ENCODE measurements around the gene ZEB2. TPM values are rescaled to one million over a fixed set of nuclear protein-coding genes. Genes with fewer than 3 reads are reported as not detected.

Gene ZEB2
- total and polyA plus RNA-seq, 2 of the 8 experiments (the other 6 are each of a cell fraction or from before 2014, with no cell fraction given): 0.38 TPM; not detected in 1

- no peak for TF ChIP-seq RAD21 (IDR thresholded peaks at IDR 0.05 in 1 of 2, conservative IDR thresholded peaks at IDR 0.05 in 1 of 2; ENCODE audit: low read depth in 2 of 2, low read length in 2 of 2)
- no peak for TF ChIP-seq KDM4A (IDR thresholded peaks at IDR 0.05; ENCODE audit: low read depth, low read length, severe bottlenecking)
- TF ChIP-seq EGR1 (IDR thresholded peaks at IDR 0.05; ENCODE audit: borderline replicate concordance, low read depth, low read length): no peak
- no peak for TF ChIP-seq BACH1 (IDR thresholded peaks at IDR 0.05; ENCODE audit: low read length)
- no peak for TF ChIP-seq RXRA (IDR thresholded peaks at IDR 0.05; ENCODE audit: insufficient read depth, low read depth, low read length)
- no peak for TF ChIP-seq PHF8 (conservative IDR thresholded peaks at IDR 0.05; ENCODE audit: low read depth, low read length)
- TF ChIP-seq RFX5 (IDR thresholded peaks at IDR 0.05; ENCODE audit: borderline replicate concordance, low read depth, low read length): no peak
These were observed 65.2 kb downstream of the ZEB2 start (continued) for GRCh38 chr2:144454466-144455287.
